Fibroblast of skin of left biceps (primary cell): Measurements from ENCODE around the gene RALGAPA2.
A peak's percentile ranks its signal among the peaks of the same experiment; 100 is the strongest.

Experiments
- DNase-seq, 2 experiments: peaks; one replicate each; pipeline ENCODE4 v3.0.0-alpha.2; 2013; ENCODE audit warnings: low read depth in 2 of 2

Gene RALGAPA2

DNA sequence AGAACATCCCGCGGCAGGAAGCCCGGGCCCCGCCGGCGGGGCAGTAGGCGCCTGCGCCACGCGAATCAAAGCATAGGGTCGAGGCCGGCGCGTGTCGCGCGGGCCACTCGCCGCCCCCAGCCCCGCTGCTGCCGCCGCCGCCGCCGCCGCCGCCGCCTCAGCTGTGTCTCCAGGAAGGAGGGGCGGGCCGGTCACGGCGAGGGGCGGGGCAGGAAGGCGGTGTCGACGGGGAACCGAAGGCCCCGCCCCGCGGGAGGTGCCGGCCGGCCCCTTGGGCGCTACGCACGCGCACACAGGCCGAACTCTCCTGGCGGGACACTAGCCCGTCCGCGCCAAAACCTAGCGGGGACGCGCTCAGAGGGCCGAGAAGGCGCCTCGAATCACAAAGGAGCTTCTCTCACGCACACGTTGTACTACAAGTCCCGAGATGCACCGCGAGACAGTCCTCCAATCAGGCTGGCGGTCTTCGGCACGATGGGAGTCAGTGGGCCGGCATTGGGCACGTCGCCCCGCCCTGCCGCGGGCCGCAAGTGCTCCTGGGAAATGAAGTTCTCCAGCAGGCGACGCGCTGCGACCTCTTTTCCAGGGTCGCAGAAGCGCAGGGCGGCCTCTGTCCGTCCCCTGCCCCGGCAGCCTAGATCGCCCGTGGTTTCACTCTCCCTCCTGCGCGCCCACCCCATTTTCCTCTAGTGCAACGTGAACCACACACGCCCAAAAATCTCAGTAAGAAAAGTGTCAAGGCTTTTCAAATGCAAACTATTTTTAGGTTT lies at the start of gene RALGAPA2:
Gene RALGAPA2, minus strand, starts transcription at position 171 of the 770 bp plus-strand sequence. Its CDS starts 164 bp downstream, at position 7.
- peak; percentile 95 to 96 for DNase-seq

DNA sequence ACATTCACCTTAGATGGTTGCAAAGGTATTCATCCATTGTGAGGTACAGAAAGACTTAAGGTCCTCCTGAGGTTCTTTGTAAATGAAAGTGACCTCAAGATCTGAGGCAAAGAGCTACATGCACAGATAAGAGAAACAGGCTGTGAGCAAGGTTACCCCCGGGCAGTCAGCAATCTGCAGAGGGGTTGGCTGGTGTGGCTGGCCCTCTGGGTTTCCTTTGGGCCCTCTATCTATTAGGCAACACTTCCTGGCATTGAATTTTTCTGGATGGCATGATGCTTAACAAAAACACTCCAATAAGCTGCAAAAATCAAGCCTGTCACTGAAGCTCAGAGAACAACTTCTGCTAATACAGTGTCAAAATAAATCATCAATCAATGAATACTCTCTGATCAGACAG lies 48.9 kb upstream of the RALGAPA2 start:
- no peak for DNase-seq

DNA sequence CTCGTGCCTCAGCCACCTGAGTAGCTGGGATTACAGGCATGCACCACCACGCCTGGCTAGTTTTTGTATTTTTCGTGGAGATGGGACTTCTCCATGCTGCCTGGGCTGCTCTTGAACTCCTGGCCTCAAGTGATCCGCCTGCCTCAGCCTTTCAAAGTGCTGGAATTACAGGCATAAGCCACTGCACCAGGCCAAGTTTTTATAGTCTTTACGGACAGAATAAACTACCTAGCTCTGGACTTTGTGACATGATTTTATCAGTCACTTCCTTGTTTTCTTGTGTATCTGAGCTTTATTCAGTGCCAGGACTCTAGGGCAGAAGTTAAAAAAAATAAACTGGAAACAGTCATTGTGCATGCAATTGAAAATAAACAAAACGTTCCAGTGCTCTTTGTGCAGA lies 46.7 kb upstream of the RALGAPA2 start:
- DNase-seq: no peak

DNA sequence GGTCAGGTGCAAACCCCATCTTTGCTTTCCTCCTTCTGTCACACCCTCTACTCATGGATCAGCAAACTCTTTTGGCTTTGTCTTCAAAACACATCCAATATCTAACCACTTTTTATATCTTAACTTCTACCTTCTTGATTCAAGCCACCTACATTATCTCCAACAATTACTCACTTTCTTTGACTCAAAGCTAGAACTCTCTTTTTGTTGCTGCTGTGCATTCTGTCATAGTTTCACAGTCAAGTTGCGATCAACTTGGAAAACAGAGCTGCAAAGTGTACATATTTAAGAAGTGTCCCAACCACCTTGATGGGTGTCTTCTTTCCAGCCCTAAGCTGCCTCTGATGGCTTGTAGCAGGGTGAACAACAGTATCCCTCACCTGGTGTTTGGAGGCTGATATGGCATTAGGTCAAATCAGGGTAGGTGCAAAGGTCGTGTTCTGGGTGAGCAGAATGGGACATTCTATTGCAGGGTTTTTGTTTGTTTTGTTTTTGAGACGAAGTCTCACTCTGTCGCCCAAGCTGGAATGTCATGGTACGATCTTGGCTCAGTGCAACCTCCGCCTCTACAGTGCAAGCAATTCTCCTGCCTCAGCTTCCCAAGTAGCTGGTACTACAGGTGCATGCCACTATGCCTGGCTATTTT lies 43.4 kb upstream of the RALGAPA2 start:
- no peak for DNase-seq

DNA sequence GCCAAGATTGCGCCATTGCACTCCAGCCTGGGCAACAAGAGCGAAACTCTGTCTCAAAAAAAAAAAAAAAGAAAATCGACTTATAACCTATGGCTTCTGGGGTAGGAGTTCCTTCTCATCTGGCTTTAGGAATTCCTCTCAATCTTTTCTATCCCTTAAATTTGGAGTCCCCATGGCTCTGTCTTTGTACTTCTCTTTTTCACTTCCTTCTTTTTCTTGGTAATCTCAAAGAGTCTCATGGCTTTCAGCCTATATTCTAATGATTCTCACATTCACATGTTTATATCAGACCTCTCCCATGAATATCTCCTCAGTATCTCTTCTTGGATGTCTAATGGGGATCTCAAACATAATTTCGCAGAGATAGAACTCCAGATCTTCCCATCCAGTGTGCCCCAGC lies 42.8 kb upstream of the RALGAPA2 start:
- no peak for DNase-seq

DNA sequence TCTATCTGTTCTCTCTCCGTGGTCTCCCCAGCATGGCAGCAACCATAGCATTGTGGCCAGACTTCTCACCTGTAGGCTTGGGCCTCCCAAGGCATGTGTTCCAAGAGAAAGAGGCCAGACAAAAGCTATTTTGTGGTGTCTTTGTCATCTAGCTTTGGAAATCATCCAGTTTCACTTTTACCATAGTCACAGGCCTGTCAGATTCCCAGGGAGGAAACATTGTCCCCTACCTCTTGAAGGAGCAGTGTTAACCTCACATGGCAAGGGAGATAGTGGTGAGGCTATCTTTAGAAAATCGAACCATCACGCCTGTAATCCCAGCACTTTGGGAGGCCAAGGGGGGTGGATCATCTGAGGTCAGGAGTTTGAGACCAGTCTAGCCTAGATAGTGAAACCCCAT lies 42.3 kb upstream of the RALGAPA2 start:
- no peak for DNase-seq

DNA sequence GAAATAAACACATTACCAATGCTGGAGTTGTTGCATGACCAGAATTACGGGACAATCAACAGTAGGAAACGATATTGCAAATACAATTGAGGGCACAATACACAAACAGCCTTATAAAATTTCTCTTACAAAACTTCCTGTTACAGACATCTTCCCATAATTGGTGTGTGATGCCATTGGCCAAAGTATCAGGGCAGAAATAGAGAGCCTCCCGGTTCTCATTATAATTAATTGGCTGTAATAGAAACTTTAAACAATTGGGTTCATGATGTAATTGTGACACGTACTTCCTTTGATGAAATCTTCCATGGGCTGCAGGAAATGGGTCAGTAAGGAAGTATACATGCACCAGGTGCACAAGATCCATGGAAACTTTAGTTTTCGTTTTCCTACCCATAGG lies 40.3 kb upstream of the RALGAPA2 start:
- DNase-seq: no peak

DNA sequence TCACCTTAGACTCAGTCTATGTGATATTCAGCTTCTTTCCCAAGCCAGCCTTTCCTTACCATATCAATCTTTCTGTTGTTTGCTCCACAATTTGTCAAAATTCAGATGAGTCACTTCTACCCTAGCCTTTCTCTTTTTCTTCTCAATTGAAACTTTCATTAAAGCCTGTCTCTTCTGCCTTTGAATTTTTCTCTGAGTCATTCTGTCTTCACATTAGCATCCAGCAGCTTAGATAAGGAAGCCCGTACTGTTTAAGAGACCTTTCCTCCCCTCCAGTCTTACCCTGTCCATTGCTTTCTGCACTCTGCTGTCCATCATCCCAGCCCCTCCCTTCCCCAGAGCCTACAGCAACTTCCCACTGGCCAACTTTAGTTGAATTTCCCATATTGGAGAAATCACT lies 34.9 kb upstream of the RALGAPA2 start:
- no peak for DNase-seq

DNA sequence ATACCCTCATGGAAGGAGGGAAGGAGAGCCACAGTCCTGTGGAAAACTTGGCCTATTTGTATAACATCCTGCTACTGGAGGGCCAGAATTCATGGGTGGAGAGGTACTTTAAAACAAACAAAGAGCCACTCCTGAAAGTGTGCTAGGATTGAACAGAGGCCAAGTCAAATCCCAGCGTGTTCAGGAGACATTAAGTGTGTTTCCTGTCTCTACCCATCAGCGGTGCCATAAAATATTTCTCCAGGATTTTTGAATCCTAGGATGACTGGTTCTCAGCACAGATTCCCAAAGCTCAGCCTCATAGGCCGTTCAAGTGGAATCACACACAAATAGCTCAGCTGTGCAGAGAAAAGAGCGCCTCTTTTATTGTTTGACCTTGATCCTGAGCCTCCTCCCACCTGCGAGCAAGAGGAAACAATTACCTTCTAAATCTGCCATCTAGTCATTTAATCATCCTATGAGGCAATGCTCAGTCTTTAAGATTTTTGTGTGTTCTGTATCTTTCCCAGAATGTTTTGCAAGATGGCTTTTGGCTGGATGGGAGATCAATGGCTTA lies 31.8 kb upstream of the RALGAPA2 start:
- no peak for DNase-seq

DNA sequence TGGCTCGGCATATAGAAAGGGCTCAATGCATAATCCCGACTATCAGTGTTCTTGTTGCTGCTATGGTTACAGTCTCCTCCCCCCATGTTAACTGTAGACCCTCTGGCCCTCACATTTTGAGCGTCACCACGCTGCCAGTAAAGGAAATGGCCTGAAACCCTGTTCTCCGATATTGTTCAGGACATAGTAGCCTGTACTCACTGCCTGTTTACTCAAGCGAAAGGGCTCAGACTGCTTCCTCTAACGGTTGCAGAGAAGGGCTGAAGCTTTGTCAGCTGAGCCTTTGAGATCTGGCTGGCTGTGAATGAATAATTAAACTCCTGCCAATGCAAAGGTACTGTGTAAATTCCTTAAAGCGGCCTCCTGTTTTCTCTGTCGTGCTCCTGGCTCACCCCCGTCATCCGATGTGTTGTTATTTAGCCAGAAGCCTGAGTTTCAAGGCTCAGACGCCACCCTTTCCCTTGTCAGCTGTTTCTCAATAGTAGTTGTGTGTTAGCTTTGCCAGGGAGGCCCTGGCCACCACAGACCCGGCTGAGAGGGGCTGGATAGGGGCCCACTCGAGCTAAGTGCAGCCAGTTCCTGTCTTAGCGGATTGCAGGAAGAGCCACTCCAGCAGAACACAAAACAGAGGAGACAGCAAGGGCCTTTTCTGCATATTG lies 31.2 kb upstream of the RALGAPA2 start:
- no peak for DNase-seq

DNA sequence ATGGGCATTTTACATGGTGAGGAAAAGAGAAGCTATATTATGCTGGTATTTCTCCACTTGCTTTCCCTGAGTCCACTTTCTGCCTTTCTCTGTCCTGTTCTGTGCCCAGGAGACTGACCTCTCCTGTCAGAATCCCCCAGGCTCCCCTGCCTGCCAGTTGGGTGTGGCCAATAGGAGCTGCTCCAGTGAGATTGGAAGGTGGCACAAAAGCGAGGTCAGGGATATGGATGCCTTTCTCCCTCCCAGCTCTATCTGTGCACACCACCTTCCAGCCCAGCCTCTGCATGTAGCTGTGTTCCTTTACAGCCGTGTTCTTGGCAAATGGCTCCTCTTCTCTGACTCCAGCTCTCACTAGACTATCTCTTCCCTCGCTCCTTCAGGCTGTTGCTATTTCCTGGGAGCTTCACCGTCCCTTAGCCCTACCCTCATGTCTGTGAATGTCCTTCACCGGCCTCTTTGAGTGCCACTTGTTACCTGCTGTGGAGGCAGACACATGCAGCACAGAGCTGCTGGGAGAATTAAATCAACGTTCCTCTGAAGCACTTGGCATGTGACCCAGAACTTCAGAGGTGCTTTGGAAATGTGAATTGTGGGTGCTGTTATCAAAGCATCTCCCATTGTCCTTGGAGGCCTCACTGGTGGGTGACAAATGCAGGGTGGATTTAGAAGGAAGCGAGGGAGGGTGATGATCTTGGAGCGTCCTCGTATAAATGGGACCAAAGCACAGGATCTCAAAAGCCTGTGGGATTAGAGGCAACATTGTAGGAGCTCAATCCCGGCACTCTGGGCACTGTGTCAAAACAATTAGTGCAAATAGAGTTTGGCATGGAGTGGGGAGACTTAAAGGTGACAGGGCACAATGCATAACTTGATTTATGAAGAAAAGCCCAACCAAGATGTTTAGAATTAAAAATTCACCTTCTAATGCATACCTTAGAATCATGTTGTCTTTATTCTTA lies 28.9 kb upstream of the RALGAPA2 start:
- no peak for DNase-seq

DNA sequence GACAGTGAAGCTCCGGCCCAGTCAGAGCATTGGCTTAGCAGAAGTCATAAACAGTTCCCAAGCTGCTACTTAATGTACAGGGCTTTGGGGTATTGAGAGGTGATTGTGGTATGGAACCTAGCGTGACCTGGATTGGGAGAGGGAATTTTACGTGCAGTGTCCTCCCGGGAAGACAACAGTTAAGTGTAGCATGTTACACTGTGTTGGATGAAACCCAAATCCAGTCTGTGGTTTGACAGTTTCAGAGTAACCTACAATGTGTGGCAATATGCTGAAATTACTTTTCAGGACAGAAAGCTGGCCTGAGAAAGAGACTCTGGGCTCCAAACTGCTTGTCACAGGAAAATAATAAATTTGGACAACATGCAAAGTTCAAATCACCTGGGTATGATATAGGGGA lies 28.1 kb upstream of the RALGAPA2 start:
- no peak for DNase-seq

DNA sequence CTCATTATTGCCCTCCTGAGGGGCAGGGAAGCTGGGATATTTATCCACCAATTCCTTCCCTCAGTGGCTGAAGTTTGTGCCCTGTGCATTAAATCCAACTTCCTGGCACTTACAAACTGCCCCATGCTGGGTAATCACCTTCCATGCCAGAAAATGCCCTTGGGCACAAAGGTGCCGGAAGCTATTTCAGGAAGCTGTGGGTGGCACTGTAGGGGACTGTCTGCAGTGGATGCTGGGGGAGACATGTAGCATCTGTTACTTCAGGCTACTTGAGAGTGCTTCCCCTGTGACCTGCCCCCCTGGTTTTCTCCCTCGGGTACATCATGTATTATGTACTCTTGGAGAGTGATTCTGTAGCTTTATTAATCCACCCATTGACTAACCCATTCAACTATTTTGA lies 24.7 kb upstream of the RALGAPA2 start:
- DNase-seq: no peak

DNA sequence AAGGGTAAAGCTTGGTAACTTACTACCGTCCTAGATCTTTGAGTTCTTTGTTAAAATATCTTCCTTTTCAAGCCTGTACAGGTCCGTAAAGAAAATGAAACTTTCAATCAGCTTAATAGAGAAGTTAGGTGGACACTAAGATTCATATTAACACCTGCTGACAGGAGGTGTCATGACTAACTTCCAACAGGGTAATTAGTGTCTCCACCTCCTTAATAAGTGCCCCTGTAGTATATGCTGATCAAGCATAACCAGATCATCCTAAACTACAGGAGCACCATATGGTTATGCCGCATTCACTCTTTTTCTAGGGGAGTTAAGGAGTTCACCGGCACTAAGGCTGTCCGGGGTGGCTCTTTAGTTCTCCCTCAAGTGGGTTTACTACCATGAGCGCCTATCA lies 23.9 kb upstream of the RALGAPA2 start:
- DNase-seq: no peak

DNA sequence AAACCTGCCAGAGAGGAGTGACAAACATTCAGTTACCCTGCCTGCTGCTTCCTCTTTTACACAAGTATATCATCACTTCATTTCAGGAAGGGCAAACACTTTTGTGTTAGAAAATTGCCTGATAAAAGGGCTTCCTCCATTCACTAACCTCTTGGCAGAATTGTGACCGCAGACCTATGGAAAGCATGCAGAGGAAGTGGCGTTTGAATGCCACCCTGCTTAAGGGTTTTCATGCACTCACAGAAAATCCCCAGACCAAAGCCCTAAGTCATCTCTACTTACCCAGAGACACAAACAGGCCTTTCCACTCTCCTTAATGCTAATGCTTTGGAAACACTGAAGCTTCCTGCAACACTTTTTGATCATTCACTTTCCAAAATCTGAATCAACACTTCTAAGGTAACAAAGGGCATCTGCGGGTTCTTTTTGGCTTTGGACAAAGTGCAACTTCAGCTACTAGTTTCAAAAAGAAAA lies 22.1 kb upstream of the RALGAPA2 start:
- DNase-seq: no peak

DNA sequence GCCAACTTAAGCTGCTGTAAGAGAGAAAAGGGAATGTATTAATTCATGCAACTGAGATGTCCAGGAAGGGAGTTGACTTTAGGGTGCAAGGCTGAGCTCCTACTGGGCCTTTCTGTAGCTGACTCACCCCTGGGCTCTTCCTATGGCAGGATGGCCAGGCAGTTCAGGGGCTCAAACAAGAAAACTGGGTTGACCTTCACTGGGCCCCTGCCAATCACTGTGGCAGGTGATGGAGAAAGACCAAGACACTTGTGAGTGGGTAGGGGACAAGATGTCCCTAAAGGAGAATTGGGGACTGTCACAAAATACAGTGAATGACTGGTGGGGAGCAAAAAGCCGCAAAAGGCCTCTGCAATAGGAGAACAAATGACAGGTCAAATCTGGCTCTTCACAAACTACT lies 21.5 kb upstream of the RALGAPA2 start:
- no peak for DNase-seq

DNA sequence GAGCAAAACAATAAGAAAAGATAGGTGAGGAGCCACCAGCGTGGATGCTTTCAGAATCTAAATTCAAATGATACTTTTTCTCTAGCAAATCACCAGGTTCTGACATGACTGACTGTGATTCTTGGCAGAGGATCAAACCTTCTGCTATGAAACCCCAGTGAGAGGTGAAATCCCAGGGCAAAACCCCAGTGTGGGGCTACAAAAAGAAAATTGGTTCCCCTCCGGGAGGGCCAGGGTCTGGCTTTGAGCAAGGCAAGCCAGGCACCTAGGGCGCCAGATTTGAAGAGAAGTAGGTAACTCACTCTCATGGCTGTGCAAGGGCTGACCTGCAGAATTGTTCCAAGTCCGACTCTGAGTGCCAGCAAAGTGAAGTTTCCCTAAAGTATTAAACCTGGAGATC lies 20.2 kb upstream of the RALGAPA2 start:
- no peak for DNase-seq

DNA sequence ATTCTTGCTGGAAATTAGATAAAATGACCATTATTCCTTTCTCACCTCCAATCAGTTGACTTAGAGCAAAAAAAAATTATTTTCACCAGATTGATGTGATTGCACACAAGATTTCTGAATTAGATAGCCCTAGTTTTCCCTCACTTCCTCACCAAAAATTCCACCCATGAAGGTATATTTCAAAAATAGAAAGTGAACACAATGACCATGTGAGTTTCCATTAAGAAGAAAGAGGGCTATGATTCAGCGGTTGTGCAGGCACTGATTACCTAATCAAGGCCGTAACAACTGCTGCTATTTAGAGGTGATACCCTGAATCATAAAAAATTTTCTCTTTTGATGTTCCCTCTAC lies 19.5 kb upstream of the RALGAPA2 start:
- no peak for DNase-seq

DNA sequence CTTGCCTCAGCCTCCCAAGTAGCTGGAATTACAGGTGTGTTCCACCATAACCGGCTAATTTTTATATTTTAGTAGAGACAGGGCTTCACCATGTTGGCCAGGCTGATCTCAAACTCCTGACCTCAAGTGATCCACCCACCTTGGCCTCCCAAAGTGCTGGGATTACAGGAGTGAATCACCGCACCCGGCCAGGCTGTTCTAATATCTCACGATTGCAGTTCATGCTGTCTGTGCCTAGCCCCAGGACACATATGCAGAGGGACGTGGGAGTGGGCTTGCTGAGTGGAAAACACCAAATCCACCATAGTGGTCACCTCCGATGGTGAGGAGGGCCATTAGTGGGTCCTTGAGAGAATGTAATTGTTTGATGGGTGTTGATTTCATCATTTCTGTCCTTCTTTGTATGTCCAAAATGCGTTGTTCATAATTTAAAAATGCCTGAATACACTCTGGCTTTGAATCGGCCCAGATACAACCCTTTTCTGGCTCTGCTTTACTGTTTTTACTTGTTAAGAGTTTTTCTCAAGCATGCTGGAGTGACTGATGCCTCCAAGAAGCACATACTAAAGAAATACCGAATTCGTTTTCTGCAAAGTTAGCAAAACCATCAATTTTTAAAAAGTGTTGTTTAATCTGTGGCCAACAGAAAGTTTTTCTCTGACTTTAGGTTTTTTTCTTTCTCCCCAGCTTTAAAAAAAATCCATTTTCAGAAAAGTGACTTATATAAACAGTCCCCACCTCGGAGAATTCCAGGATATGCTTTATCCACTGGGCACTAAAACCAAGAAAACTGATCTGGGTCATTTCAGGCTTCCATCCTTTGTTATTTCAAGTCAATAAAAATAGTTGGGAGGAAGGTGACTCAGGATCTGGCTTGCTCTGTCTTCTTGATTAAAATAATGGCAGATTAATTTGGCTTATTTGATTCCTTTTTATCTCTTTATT lies 18.8 kb upstream of the RALGAPA2 start:
- DNase-seq: no peak

DNA sequence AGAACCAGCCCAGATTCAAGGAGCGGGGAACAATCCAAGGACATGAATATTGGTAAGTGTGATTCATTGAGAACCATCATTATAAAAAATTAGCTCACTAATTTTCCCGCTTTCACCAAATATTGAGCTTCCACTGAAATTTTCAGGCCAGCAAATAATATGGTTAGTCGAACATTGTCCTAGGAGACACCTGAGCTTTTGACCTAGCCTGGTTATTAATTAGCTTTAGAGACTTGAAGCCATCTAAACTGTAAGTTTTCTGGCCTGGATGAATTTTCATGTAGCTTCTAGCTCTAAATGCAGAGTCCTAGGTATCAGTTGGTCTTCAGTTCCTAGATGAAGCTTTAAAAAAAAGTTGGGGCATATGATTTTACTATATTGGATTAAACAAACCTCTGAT lies 17.1 kb upstream of the RALGAPA2 start:
- no peak for DNase-seq
